ENCODE measurements around the gene WNT7A.

Gene WNT7A

GRCh38 chr3:13780432-13781176, 99.3 kb downstream of the WNT7A start:
- no peak overlapping the region for H3K4me3 ChIP-seq (ENCODE audit: low read length)
- H3K27ac ChIP-seq (ENCODE audit: low read length), result no peak overlapping the region
- DNase-seq, result no peak
- H3K27me3 ChIP-seq (replicated peaks; ENCODE audit: insufficient read depth, low read length), result peaks cover 82% of the 10 kb centered on the region
- no peaks in the 10 kb centered on the region for H3F3A ChIP-seq (ENCODE audit: insufficient read depth, low read length)
- H2AFZ ChIP-seq (ENCODE audit: low read length), result no peak overlapping the region
- H3K4me2 ChIP-seq (ENCODE audit: low read depth, low read length), result no peak overlapping the region
- H3K36me3 ChIP-seq (replicated peaks; ENCODE audit: insufficient read depth, low read length), result no peaks in the 10 kb centered on the region
- no peaks in the 10 kb centered on the region for H4K20me1 ChIP-seq (ENCODE audit: insufficient read depth, low read length)
- H3K4me1 ChIP-seq (ENCODE audit: low read length), result no peaks in the 10 kb centered on the region
- H3K9me3 ChIP-seq (replicated peaks; ENCODE audit: insufficient read depth, low read length), result no peaks in the 10 kb centered on the region
- no peaks in the 10 kb centered on the region for H3K9me2 ChIP-seq (replicated peaks; ENCODE audit: insufficient read depth, low read length)
- H3K79me2 ChIP-seq (ENCODE audit: low read length), result no peaks in the 10 kb centered on the region
- TF ChIP-seq CTCF (IDR thresholded peaks at IDR 0.05; ENCODE audit: low read length) (no peak), EZH2 (optimal IDR thresholded peaks at IDR 0.05; ENCODE audit: low read depth, low read length) (no peak), EZH2phosphoT487 (IDR thresholded peaks at IDR 0.05; ENCODE audit: low read length) (no peak)
- no peak overlapping the region for H3K9ac ChIP-seq (ENCODE audit: low read length)

- no peak overlapping the region for H3K4me2 ChIP-seq (ENCODE audit: low read depth, low read length)
Measured at GRCh38 chr3:13776253-13777050, 103.4 kb downstream of the WNT7A start.

More at GRCh38 chr3:13776253-13777050, 103.4 kb downstream of the WNT7A start:
- TF ChIP-seq EZH2 (optimal IDR thresholded peaks at IDR 0.05; ENCODE audit: low read depth, low read length), result no peak
- TF ChIP-seq CTCF (IDR thresholded peaks at IDR 0.05; ENCODE audit: low read length), result no peak
- no peak for TF ChIP-seq EZH2phosphoT487 (IDR thresholded peaks at IDR 0.05; ENCODE audit: low read length)
- Histone ChIP-seq H3F3A (ENCODE audit: insufficient read depth, low read length) (no peaks in the 10 kb centered on the region), H3K9me2 (replicated peaks; ENCODE audit: insufficient read depth, low read length) (no peaks in the 10 kb centered on the region), H3K4me3 (ENCODE audit: low read length) (no peak overlapping the region), H4K20me1 (ENCODE audit: insufficient read depth, low read length) (no peaks in the 10 kb centered on the region), H3K9ac (ENCODE audit: low read length) (no peak overlapping the region), H2AFZ (ENCODE audit: low read length) (no peak overlapping the region), H3K4me1 (ENCODE audit: low read length) (no peaks in the 10 kb centered on the region), H3K36me3 (replicated peaks; ENCODE audit: insufficient read depth, low read length) (no peaks in the 10 kb centered on the region), H3K79me2 (ENCODE audit: low read length) (no peaks in the 10 kb centered on the region), H3K27ac (ENCODE audit: low read length) (no peak overlapping the region), H3K9me3 (replicated peaks; ENCODE audit: insufficient read depth, low read length) (no peaks in the 10 kb centered on the region), H3K27me3 (replicated peaks; ENCODE audit: insufficient read depth, low read length) (peaks cover 72% of the 10 kb centered on the region)
- DNase-seq, result no peak
